Hematopoietic multipotent progenitor cell treated with erythropoietin and hydrocortisone succinate and interleukin-3 and kit ligand, for 8 days (in vitro differentiated cells): Measurements from ENCODE around the gene HS1BP3.

Experiments used
- DNase-seq: peaks from one replicate; pipeline ENCODE4 v3.0.0-alpha.2; 2015

Gene HS1BP3

DNA sequence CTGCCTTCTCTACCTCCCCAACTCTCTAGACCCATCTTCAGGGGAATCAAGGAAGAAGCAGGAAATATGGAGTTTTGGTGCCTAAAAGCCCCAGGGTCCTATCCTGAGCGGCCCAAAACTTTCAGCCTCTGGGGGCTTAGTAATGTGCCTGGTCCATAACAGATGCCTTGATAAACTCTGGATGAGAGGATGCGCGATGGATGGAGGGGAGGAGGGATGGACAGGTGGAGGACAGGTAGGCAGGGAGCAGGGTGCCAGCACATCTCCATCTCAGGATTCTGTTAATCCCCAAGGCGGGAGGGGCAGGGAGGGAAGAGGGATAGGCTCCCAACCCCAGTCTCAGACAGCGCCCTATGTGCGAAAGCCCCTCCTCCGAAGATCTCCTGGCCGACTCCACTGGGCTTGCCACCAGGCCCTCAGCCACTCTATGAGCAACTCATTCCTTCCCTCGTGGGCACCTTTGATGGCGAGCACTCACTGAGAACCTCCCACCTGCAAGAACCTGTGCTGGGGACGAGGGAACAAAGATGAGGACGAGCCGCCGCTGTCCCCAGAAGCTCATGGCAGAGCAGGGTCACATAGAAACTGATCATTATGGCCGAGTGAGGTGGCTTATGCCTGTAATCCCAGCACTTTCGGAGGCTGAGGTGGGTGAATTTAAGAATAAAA is 23.1 kb downstream of the HS1BP3 start:
- no peak for DNase-seq

DNA sequence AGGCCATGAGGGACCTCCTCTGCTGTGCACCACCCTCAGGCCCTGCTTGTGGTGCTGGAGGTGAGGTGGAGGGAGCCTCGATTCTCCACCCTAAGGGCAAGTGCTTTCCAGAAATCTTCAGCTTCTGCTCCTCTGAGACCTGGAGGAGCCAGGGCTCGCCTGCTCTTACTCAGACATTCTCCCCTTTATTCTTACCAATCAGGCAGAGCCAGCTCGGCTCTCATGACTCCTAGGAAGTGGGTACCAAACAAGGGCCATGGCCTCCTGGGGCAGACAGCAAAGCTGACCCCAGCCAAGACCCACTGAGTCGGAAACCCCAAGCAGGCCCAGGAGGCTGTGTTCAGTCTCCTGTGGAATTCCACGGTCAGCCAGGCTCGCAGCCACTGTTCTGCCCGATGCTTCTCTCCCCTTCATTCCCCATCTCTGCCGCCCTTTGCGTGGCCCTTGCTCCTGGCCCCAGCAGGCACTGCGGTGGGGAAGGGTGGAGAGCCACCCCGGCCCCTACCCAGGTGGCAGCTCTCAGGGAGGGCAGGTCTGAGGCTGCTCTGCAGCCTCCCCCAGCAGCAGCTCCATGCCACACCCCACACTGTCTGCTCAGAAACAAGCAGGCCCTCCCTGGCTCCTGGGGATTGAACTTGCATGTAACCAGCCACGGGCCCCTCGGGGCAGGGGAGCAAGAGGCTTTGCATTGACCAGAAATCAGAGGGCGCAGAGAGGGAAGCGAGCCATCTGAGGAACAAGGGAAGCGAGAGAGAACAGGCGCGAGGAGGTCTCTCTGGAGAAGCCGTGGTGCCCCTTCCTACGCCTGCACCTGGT is 24.0 kb downstream of the HS1BP3 start:
- DNase-seq = no peak

DNA sequence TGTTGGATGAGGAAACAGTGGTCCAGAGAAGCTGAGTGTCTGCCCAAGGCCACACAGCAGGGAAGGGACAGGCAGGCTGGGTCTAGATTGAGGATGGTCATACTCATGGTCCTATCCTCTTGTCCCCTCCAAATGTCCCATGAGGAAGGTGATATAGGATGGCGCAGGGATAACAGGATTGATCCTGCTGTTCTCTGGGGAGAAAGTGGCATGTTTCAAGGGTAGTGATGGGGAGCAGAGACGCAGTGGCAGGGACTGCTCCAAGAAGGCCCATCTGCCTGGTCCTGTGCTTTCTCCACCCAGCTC is 24.6 kb downstream of the HS1BP3 start:
- DNase-seq = no peak

DNA sequence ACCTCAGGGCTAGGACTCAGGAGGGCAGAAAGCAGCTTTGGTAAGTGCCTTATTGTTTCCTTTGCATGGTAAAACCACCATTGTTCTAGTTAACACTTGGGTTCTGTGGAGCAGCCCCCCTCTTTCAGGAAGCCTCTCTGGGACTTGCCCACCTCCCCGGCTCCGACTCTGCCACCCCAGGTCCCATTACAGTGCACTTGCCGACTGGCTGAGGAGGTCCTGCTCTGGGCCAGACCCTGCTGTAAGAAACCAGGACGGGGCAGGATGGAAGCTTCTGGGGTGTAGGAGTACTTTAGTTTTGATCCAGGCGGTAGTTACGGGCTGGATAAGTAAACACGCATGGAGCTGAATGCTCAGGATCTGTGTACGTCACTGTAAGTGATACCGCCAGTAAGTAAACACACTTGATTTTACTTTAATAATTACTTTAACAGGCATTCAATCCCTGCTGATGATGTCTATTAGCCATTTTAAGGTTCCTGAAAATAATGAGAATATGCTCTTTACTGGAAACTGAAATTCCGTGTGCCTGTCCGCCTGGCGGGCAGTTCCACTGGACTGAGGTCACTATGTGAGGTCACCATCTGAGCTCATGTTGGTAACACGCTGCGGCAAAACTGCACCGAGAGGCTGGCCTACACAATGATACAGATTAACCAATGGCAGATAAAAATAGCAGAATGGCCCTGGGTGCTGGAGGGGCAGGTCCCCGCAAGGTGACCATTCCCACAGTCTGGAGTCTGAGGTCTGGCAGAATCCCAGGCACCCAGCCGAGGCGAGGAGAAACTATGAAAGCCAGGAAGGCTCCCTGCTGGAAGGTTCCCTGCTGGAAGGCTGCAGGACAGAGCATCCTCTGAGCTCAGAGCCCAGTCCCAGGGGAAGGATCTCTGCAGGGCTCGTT is 25.2 kb downstream of the HS1BP3 start:
- no peak for DNase-seq

DNA sequence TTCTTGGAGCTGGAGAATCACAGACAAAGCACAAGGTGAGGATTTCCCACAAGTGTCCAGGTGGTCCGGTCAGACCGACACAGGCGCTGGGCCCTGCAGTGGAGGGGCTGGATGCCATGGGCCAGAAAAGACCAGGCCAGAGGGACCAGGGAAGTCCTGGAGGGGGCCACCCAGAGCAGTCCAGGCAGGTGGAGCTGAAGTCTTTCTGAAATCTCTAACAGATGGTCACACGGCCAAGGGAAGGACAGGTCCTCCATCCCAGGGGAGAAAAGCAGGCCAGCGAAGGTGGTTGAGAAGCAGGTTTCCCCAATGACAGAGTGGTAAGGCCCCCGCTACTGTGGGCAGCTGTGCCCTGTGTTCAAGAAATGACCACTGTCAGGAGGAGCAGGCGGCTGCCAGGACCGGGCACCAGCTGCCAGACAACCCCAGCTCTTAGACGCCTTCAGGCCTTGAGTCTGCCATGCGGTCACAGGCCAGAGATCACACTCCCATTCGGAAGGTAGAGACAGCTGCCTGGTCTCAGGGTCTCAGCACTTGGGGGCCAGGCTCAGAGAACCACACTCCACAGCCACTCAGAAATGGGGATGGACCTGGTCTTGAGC is 25.9 kb downstream of the HS1BP3 start:
- DNase-seq = no peak

DNA sequence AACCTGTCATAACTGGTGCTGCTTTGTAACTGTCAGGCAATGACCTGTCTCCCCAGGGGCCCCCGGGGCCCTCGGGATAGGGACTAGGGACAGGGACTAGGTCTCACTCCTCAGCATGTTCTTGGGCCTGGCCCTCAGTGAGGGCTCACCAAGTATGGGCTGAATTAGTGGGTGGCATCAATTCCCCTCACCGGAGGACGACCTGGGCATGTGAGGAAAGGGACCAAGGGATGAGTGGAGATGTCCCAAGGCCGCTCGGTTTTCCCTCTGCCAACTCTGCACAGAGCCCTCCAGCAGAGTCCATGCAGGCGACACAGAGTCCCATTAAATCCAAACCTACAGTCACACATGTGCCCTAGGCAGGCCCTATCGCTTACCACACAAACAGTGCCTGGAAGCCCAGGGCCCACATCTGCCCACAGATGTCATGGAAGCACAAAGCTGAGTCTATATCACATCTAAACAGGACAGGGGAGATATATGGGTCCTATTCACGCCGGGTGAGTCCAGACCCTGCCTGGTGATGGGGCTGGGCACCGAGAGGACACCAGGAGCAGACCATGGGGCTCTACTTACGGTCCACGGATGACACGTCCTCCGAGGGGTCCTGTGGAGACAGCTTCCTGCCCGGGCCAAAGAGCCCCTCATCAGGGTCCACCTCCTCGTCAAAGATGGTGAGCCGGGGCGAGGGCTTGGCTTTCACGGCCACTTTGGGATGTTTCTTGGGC is 26.6 kb downstream of the HS1BP3 start:
- no peak for DNase-seq

DNA sequence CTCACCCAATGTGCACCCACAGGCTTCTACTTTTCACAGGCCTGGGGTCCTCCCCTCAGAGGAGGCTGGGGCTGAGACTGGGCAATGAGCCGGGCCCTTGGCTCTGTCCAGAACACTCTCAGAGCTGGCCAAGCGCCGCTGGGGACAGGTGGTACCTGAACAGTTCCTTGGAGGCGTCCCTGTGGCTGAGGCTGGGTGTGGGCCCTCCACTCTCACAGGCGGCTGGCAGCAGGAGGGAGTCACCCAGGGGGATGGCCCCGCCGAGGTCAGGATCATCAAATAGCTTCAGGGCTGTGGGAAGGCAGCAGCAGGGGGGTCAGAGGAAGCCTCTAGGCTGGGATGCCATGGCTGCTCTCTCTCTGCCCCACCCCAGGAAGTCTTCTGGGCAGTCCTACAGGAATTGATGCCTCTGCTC is 27.1 kb downstream of the HS1BP3 start:
- DNase-seq = no peak

DNA sequence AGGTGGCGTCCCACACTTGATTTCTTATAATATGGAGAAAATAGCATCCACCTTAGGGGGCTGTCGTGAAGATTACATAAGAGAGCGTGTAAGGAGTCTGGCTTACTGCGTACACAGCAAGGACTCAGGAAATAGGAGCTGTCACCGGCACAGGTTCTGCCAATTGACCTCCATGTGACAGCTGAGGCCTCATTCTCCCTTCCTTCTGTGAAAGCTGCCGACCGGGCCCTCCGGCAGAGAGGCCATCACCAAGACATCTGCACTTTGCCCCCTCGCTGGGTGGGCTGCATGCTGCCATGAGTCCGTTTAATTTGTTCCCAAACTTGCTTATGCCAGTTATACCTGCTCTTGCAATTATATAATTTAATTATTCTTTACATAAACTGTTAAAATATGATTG is 27.7 kb downstream of the HS1BP3 start:
- DNase-seq = no peak

DNA sequence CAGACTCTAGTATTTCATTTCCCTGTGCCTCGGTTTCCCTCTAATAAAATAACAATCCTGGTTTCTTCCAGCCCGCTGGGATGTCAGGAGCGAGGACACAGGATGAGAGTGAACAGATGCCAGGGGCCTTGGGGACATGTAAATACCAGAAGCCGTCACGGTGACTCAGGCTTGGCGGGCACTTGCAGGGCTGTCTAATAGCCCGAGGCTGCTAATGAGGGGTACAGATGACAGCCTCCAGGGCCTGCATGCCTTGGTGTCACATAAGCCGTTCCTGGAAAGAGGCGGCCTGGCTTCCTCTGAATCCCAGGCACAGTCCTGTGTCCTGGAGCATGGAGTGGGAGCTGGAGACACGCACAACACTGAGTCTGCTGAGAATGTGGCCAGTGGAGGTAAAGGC is 28.2 kb downstream of the HS1BP3 start:
- no peak for DNase-seq

DNA sequence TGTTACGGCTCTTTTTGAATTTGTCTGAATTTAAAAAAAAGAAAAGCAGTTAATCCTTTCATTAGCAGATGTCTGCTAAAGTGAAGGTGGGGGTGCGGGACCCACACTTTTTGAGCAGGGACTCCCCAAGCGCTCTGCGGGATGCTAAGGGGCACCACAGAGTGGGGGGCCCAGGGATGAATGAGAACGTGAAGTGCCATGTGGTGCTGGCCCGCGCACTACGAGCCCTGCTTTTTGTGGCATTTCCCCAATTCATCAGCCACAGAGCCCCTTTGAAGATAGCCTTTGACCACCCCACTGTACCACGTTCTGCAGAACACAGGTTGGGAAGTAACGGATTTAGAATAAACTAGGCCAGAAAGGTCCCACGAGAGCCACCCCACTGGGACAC is 28.6 kb downstream of the HS1BP3 start:
- DNase-seq = no peak

DNA sequence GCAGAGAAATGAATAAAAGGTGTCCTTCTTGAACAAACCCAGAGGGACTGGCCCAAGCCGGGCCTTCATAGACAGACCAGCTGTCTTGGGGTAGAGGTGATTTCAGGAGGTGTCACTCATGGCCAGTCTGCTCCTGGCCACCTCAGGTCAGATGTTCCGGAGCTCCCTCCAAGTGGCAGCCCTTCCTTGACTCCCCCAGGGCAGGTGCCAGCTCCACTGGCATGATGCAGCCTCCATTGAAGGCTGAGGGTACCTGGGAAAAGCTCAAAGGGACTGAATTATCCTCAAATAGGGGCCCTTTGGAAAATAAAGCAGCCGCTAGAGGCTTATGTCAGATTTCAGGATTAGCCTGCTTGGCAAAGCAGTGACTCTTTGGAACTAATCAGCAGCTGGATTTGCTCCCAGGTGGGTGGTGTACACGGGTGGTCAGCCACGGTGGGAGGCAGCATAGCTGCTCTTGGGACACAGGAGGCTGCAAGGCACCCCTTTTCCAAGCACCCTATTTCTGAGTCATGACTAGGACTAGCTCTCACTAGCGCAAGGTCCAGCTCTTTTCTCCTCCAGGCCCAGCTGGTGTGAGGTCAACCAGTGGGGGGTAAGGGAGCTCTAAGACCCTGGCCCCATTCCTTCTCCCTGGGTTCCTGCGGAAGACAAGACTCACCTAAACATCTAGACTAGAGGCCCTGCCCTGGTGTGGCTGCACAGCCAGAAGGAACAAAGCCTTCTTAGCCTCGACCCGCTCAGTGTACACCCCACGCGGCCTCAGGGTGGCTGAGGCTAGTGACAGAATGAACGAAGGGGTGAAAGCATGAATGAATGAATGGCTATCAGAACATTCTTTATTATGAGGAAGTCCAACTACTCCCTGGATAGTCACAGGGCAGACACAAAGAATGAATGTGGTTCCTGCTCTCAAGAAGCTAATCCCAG is 29.3 kb downstream of the HS1BP3 start:
- DNase-seq = no peak

DNA sequence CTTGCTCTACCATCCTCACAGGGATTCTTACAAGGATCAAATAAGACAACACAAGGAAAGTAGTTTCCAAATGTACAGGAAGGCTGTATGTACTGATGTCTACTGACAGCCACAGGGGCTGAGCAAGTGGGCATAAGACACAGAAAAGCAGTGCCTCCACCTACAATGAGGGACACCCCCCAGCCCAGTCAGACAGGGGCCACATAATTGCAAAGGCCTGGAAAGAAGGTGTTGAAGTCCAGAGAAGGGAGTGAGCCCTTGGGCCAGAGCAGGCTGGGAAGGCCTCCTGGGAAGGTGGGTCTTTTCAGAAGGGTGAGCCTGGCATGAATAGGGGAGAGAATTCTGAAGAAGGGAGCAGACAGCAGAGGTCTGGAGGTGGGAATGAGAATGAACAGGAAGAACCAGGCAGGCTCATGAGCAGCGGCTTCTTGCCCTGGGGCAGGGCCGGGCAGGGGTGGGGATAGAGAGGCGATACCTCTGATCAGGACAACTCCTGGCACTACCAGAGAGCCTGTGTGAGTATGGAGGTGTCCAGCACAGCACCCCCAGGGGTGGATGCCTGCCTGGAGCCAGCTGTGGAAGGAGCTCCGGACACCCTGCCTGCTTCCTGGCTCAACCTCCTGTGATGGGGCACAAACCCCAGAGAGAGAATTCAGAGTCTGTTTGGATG is 30.1 kb downstream of the HS1BP3 start:
- DNase-seq = no peak

DNA sequence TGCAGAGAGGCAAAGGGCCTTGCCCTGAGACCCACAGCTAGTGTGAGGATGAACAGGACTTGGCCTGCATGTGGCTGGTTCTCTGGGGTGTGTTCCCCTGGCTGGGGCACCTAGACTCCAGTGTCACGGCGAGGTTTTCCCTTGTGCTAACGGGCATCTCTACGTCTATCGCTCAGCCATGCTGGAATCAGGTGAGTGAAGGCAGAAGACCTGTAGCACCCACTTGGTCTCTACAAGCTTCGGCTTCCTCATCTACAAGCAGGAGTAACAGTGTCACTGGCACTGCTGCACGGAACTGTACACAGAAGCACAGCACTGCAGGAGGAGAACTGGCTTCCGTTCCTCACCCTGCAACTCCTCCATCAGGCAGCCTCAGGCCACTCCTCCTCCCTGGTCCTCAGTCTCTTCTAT is 30.6 kb downstream of the HS1BP3 start:
- no peak for DNase-seq

DNA sequence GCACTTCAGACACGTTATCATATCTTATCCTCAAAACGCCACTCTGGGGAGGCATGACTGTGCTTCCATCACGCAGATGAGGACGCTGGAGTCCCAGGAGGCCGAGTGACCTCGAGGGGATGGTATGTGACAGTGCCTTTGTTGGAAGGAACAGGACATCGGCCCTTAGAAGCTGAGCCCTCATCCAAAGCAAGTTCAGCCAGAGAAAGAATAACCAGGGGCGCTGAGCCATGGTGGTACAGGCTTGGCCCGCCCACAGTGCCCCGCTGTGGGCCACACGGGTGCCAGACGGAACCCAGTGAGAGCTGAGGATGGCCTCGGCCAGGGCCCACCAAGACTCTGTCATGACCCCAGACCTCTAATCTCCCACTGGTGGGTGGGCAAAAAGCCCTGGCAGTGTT is 31.3 kb downstream of the HS1BP3 start:
- no peak for DNase-seq

DNA sequence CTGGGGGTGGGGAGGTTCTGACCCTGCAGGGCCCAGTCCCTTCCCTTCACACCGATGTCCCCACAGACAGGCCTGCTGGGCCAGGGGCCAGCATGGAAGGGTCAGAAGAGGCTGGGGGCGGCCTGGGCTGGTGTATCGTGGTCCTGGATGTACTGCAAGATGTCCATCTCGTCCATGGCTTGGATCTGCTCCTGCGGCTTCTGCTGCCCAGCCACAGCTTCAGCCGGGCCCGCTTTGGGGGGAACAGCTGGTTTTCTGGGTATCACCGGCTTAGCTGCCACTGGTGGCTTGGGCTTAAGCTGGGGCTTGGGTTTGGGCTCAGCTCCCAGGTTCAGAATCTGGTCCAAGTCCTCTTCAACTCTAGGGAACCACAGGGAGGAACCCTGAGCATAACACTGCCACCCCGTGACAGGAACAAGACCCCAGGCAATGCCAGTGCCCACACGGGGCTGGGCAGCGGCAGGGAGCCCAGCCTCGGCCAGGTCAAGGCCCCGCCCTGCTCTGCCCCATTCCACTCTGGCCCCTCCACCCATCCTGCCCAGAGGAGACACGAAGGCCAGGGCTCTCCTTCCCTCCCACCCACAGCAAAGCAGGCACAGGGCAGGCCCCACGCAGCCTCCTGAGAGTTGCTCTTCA is 31.9 kb downstream of the HS1BP3 start:
- no peak for DNase-seq

DNA sequence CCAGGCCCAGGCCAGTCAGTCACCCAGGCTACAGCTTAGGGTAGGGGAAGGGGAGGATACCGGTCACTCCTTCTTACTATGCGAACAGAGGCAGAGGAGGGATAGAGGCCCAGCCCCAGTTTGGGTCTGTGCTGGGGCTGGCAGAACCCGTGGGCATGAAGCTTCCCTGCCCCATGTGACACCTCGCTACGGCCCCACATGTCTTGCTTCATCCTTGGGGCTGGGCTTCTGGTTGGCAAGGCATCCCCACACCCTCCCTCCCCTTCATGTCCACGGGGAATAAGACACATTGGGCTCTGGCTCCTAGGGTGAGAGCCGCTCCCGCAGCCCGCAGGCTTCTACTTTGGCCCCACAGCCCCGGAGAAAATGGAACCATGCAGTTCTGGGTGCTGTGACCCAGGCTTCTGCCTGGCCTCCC is 32.4 kb downstream of the HS1BP3 start:
- no peak for DNase-seq

DNA sequence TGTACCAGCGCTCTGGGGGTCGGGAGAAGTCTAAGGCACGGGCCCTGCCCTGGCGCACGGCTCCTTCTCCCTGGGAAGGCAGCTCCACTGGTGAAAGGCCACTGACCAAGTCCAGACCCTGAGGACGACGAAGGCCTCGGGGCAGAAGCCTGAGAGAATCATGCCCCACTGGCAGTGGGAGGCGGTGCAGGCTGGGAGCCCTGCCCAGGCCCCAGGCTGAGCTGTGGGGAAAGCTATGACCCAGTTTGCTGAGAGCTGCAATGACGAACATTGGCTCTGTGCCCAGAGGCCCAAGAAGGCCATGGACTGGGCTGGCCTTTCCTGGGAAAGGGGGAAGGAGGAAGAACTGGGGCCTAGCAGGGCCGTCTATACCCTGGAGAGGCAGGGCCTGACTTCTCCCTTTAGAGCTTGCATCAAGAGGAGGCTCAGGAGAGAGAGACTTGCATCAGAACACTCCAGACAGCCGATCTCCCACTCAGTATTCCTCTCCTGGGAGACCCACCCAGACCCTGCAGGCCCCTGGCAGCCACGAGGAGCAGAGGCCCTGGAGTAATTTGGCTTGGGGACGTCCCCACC is 32.9 kb downstream of the HS1BP3 start:
- DNase-seq = peak; percentile 19

DNA sequence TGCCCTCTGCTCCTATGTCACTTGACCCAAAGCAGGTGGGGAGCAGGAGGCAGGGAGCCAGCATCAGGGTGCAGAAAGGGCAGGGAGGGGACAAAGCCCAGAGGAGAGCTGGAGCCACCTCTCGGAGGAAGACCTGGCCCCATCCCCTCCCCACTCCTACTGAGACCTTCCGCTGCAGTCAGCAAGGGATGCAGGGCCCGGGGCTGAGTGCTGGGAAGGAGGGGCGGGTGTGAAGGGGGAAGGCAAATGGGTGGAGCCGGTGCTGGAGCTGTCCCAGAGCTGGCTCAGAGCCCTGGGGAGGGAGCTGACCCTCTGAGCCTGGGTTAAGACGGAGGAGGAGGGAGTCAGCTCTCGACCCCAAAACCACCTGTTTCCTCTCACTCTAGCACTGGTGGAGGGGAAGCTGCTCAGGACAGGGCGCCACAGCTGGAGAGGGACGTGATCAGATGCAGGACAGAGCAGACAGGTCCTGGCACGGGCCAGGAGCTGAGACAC is 33.8 kb downstream of the HS1BP3 start:
- no peak for DNase-seq

DNA sequence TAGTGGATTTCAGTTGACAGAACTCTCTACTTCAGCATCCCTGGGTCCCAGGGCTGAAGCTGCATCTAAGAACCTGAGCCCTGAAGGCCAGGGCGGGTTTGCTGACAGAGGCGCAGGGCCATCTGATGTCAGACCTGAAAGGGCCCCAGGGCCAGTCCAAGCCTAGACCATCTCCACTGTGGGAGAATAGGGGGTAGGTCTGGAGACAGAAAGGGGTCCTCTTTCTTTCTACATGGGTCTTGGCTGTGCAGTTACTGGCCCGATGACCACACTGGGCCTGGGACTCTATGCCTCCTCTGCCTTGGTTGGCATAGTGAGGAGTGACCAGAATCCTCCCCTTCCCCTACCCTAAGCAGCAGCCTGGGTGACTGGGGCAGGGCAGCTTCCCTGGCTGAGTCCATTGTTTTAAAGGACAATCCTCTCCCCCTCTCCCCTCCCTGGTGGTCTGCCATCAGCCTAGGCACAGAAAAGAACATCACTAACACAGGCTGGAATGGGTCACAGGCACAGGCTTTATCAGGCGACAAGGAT is 34.5 kb downstream of the HS1BP3 start:
- DNase-seq = no peak
